NCI-H345 treated with DMSO at 0.1 percent for 48 hours (cell line): ENCODE data around the gene NINJ1.
"Not testable (repeated sequence)": the region's sequence is repeated elsewhere in the genome, so short reads cannot be mapped to it uniquely, and the experiment has no call there.

Source experiments
- DNase-seq: peaks from one replicate; lab custom pipeline; 2025; ENCODE audit not compliant: unreplicated experiment; lab: John Stamatoyannopoulos, UW

NINJ1 gene

GRCh38 chr9:93107151-93107824 lies 26.8 kb downstream of the NINJ1 start:
- no peak for DNase-seq

DNA sequence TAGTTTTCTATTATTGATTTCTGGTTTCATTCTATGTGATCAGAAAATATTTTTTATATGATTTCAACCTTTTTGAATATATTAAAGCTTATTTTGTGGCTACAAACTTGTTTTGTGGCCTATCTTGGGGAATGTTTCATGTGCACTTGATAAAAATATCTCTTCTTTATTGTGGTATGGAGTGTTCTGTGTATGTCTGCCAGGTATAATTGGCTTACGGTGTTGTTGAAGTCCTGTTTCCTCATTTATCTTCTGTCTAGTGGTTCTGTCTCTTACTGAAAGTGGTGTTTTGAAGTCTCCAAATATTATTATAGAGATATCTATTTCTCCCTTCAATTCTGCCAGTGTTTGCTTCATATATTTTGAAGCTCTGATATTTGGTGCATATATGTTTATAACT lies 28.4 kb downstream of the NINJ1 start:
- no peak for DNase-seq

GRCh38 chr9:93101086-93101485 lies 33.0 kb downstream of the NINJ1 start:
- DNase-seq = not testable (repeated sequence)

DNA sequence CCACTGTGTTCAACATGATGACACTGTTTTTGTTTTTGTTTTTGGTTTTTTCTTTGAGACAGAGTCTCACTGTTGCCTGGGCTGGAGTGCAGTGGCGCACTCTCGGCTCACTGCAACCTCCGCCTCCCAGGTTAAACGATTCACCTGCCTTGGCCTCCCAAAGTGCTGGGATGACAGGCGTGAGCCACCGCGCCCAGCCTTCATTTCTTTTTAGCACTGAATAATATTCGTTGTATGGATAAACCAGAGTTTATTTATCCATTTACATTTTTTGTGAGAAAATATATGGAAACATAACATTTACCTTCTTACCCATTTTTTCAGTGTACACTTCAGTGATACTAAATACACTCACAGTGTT lies 33.8 kb downstream of the NINJ1 start:
- no peak for DNase-seq

DNA sequence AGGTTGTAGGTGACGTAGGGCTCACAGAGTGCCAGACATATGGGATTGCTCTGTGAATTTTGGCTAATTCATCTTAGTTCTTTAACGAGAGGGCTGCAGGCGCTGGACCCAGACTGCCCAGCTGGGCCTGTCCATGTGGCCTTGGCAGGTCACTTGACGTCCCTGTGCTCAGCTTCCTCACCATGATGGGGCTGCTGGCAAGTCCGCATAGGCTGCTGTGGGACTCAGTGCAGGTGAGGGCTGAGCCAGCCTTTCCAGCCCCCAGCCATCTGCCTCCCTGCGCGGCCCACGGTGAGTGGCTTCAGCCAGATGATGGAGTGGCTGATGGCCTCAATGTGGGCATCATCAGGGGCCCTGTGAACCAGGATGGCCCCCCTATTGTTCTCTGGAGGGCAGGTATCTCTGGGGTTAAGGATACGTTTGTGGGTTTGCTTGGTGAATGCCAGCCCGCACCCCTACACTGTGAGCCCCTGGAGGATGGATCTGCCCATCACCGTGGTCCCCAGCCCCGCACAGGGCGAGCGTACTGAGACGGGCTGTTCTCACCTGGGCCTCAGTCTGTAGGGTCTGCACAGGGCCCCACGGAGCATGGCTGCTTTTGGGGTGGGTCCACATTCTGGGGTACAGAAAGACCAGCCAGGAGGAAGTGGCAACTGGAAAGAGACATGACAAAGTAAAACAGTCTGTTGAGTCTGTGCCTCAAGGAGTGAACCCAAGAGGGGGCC lies 34.3 kb downstream of the NINJ1 start:
- no peak for DNase-seq

DNA sequence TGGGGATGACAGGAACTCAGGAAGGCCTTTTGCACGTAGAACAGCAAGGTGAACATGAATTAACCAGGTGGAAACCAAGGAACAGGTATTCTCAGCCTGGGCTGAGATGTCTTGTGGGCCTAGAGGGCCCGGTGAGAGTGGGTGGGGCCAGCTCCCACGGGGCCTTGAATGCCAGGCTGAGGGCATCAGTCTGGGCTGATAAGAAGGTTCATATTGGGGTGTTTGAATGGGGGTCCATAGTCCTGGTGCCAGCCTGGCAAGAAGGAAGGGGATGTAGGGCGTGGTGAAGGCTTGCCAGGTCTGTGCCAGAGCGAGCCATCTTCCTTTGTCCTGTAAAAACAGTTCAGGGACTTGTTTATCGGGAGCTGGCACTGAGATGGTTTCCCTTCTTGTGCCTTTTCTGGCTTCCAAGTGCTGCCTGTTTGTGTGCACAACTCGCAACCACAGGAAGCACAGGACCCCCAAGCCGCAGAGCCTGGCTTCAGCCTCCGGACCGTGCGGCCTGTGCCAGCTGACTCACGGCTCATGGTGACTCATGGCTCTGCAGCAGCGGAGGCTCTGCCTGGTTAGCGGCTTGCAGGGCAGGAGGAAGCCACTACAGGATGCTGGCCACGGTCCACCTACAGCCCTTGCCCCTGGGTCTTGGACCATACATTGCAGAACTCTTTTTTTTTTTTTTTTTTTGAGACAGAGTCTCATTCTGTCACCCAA lies 35.7 kb downstream of the NINJ1 start:
- no peak for DNase-seq

- DNase-seq = no peak
These were observed 36.4 kb downstream of the NINJ1 start for GRCh38 chr9:93097511-93098201.

DNA sequence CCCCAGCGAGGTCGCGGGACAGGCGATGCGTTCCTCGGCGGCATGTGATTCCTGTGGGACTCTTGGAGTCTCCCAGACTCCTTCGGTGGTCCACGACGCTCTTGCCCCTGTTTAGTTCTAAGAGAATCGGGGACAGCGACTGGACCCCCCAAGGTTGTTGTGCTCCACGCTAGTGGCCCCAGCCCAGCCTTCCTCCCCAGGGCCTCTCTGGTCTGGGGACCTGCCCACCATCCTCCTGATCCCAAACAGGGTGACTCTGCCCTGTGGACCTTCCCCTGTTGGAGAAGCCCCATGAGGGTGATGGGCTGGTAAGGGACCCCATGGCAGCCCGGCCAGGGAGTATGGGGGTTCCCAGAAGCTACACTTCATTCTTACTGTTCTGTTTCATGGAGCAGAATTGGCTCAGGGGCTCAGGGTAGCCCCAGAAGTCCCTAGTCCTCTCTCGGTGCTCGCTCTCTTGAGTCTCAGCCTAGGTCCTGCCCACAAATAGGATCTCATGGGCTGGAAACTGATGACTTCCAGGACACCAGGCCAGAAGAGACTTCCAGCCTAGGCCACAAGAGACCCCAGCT lies 37.2 kb downstream of the NINJ1 start:
- DNase-seq = no peak

- no peak for DNase-seq
These were observed 37.8 kb downstream of the NINJ1 start, which contains the start of gene CARD19 for GRCh38 chr9:93096131-93096802. Gene CARD19, plus strand, starts transcription at chr9:93096217. Its CDS starts 129 bp downstream, at chr9:93096346.

DNA sequence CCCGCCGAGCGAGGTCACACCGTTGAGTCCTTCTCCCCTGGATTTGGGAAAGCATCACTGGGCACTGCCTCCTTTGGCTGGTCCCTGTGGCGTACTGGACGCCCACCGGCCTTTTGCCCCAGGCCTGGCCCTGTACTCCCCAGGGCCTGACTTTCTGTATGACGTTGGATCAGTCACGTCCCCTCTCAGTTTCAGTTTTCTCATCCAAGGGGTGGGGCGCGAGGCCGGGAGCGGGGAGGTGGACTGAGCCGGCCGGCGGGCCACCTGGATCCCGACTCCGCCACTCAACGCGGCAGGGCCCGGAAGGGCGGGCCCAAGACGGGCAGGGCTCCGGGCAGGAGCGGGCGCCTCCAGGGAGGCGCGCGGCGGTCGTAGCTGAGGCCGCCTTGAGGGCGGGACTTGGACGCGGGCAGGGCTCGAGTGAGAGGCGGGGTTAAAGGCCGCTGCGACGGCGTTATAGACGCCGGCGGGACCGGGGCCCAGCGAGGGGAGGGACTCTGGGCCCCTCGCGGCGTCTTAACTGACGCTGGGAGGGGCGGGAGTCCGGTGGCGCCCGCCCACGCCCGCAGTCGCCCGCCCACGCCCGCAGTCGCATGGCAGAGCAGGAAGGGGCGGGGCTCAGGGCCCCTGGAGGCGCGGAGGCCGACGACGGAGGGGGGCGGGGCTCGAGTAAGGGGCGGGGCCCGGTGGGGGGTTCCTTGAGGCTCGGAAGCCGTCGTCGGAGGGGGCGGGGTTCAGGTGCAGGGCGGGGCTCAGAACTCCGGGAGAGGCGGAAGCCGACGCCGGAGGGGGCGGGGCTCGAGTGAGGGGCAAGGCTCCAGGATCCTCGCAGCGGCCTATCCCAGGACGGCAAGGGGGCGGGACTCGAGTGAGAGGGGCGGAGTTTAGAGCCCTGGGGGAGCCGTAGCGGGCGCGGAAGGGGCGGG lies 38.6 kb downstream of the NINJ1 start:
- peak; percentile 93 for DNase-seq

- no peak for DNase-seq
These were observed 39.3 kb downstream of the NINJ1 start for GRCh38 chr9:93094658-93095204.

DNA sequence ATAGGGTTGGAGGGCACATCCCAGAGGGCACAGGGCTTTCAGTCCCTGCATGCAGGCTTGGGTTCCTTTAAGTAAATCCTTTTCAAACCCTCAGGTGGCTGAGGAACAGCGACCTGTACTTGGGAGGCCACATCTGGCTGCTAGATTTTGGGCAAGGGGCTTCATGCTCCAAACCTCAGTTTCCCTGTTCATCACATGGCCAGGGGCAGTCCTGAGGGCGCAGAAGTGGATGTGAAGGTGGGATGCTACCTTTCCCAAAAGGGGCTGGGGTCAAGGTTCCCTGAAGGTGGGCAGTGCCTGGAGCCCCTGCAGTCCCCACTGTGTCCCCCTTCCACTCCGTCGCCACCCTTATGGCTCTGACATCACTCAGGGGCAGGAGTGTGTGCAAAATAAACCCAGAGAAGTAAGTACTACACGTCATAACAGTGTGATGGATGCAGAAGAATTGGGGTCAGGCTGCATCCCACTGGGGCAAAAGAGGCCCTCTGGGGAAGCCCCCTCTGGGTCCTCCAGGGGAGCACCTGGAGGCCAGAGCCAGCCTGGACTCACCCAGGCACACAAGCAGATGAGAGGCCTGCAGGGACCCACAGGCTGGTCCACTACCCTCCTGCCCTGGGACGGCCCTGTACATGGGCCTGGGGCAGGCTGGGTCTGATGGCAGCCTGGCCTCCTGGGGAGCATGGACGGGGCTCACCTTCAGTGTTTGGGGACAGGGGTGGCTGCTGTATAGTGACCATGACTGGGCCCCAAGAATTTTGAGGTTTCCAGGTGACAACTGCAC lies 40.0 kb downstream of the NINJ1 start:
- DNase-seq = no peak

GRCh38 chr9:93093127-93093876 lies 40.7 kb downstream of the NINJ1 start:
- DNase-seq = no peak

DNA sequence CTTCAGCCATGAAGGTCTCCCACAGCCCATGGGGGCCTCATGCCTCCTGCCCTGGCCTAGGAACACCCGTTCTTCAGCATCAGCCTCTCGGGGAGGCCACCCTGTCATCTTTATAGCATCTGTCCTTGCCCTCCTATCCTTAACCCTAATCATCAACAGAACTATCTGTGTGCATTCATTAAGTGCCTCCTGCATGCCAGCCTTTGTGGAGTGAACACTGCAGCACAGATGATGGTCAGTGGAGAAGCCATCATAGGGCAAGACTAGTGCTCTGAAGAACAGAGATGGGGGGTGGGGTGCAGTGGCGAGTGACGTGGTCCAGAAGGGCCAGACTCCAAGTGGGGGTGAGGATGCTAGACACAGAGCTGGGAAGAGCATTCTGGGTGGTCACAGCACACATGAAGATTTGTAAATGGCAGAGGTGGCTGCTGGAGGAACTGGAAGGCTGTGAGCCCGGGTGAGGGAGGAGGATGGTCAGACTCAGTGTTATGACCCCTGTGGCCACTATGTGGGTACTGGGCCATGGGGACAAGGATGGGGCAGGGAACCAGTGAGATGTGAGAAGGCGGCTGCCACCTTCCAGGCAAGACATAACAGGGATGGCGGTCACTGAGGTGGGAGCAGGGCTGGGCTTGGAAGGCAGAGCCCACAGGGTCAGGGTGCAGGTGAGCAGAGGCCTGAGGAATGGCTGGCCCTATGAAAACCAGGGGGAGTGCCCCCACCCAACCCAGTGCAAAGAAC lies 41.6 kb downstream of the NINJ1 start:
- DNase-seq = no peak

- no peak for DNase-seq
These were observed 42.5 kb downstream of the NINJ1 start for GRCh38 chr9:93091453-93092081.

DNA sequence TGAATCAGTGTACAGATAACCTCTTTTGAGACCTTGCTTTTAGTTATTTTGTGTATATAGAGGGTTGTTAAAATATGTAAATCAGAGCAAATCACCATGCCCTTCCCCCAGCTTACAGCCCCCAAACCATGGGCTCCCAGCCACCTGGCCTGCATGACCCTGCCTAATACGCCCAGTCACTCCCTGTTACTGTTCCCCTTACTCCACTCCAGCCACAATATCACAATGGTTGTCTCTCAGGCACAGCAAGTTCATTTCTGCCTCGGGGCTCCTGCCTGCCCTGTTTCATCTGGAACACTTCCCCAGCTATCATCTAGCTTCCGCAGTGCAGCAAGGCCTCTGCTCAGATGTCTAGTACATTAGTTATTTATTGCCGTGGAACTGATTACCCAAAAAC lies 43.0 kb downstream of the NINJ1 start:
- no peak for DNase-seq
